Fibroblast of peridontal ligament (primary cell): ENCODE measurements around the gene CANX.
A peak's percentile ranks its signal among the peaks of the same experiment; 100 is the strongest.

Experiments
- DNase-seq: peaks from one replicate; pipeline ENCODE4 v3.0.0-alpha.2; 2010; ENCODE audit errors: extremely low read depth

Gene CANX

GRCh38 chr5:179749857-179750508 lies 51.2 kb downstream of the CANX start:
- DNase-seq = no peak

- DNase-seq = no peak
Measured at GRCh38 chr5:179753971-179754370, 55.2 kb downstream of the CANX start.

GRCh38 chr5:179755022-179755421 lies 56.3 kb downstream of the CANX start:
- DNase-seq = no peak

GRCh38 chr5:179758955-179759354 lies 60.2 kb downstream of the CANX start:
- DNase-seq = no peak

- no peak for DNase-seq
Measured at GRCh38 chr5:179759581-179760551, 61.1 kb downstream of the CANX start.

GRCh38 chr5:179762079-179762780 lies 63.5 kb downstream of the CANX start:
- no peak for DNase-seq

GRCh38 chr5:179762781-179763176 lies 64.0 kb downstream of the CANX start:
- DNase-seq = peak; percentile 87

- DNase-seq = peak; percentile 84
Measured at GRCh38 chr5:179763215-179763945, 64.6 kb downstream of the CANX start.

- DNase-seq = no peak
Measured at GRCh38 chr5:179764056-179764455, 65.3 kb downstream of the CANX start.

GRCh38 chr5:179765400-179765799 lies 66.6 kb downstream of the CANX start:
- DNase-seq = peak; percentile 81

- DNase-seq = peak; percentile 23
Measured at GRCh38 chr5:179766021-179766725, 67.4 kb downstream of the CANX start.

- DNase-seq = no peak
Measured at GRCh38 chr5:179766726-179767455, 68.1 kb downstream of the CANX start.

- no peak for DNase-seq
Measured at GRCh38 chr5:179767496-179768100, 68.8 kb downstream of the CANX start.

GRCh38 chr5:179768326-179769085 lies 69.7 kb downstream of the CANX start:
- DNase-seq = no peak

- DNase-seq = no peak
Measured at GRCh38 chr5:179769271-179769670, 70.5 kb downstream of the CANX start.

- DNase-seq = no peak
Measured at GRCh38 chr5:179769796-179770195, 71.0 kb downstream of the CANX start.

- no peak for DNase-seq
Measured at GRCh38 chr5:179771311-179771895, 72.6 kb downstream of the CANX start.

- no peak for DNase-seq
Measured at GRCh38 chr5:179772351-179772750, 73.6 kb downstream of the CANX start.

GRCh38 chr5:179773686-179774040 lies 74.9 kb downstream of the CANX start:
- no peak for DNase-seq
